Activated CD4-positive, CD25-positive, alpha-beta regulatory T cell (primary cell): Measurements from ENCODE around the gene TUNAR.

Experiments used
- DNase-seq, 4 experiments: peaks; one replicate each; lab custom pipeline; 2025; lab: John Stamatoyannopoulos, UW

TUNAR gene

GRCh38 chr14:95872777-95873176 lies 3.9 kb upstream of the TUNAR start:
- no peak for DNase-seq

DNA sequence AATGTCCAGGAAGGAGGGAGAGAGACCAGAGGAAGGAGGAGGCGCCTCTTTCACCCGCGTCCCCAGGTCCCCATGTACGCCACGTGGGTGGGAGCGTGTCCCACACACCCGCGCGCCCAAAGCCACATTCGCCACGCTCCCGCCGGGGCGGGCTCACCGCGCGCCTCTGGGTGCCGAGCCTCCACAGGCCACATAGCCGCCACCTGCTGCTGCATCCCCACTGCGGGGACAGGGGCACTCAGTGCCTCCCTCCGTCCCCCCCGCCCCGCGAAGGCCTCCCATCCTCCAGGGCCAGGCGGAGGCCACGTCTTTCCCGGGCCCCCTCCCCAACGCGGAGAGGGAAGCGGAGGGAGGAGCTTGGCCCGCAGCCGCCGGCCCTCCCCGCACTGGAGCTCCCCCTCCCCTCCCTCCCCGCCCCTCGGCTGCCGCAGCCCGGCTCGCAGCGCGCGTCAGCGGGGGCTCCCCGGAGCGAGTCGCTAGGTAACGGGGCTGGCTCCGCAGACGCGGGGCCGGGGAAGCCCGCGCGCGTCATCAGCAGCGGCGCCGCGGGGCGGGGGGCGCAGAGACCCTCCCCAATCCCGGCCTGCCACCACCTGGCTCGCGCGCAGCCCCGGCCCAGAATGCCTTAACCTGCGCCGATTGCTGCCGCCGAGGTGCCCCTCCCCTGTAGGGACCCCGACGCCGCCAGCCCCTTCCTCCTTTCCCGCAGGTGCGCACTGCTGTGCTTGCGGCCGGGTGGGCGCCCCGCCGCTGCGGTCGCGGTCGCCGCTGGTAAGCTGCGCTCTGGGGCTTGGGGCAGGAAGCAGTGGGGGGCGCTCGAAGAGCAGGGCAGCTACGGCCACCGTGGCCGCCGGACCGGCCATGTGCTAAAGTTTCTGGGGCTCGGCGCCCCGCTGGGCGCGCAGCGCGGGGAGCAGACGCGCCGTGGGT lies 536 bp upstream of the TUNAR start:
- no peak for DNase-seq

DNA sequence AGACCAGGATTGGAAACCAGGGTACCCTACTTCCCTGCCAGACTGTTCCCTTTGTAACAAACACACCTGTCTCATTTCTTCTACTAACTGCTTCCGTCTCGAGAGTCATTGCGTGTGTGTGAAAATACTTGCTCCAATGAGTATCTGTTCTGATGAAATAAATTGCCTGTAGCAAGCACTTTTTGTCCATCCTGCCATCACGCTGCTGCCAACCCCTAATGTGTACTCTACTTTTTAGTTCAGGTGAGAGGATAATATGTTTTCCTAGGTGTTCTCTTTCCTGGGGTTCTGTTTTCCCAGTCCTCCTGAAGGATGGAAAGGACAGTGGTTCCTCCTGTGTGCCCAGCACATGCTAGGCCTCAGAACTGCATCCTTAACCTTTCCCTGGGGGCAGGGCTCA lies 1.0 kb downstream of the TUNAR start:
- no peak for DNase-seq

DNA sequence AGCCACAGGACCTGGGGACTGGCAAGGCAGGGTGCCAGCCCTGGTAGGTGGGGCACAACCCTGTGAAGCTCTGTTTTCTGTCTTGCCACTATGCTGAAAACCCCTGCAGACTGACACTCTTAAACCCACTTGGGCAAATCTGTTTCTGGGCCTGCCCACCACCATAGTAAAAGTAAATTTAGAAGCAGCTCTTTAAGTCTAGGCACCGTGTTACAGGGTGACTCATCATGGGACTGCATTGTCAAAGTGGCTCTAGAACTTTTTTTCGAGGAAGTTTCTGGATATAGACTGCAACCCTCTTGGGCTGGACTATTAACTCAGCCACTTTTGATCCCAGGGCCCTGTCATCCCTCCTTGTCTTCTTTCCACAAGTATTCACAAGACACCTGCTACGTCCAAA lies 7.7 kb downstream of the TUNAR start:
- no peak for DNase-seq

DNA sequence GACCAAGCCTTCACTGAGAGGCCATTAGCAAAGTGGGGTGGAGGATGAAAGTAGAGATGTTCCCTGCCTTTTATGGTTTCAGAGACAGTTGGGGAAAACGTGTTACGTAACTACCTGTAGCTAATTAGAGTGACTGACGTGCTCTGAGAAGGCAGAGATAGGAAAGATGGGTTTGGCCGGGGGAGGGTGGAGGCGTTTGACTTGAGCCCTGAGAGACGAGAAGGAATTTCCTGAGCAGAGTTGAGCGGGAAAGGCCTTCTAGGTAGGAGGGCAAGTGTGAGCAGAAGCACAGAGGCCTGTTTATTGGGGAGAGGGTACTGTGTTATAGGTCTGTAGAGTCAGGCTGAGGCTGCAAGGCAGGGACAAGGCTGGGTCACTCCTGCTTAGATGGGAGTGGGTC lies 8.6 kb downstream of the TUNAR start:
- no peak for DNase-seq

- DNase-seq = no peak
Observed at GRCh38 chr14:95885866-95886265, 9.2 kb downstream of the TUNAR start.

GRCh38 chr14:95886366-95887056 lies 9.9 kb downstream of the TUNAR start:
- DNase-seq = no peak

- no peak for DNase-seq
Observed at GRCh38 chr14:95887351-95887750, 10.7 kb downstream of the TUNAR start.

GRCh38 chr14:95889236-95889979 lies 12.8 kb downstream of the TUNAR start:
- DNase-seq = no peak

GRCh38 chr14:95891742-95892141 lies 15.1 kb downstream of the TUNAR start:
- no peak for DNase-seq

DNA sequence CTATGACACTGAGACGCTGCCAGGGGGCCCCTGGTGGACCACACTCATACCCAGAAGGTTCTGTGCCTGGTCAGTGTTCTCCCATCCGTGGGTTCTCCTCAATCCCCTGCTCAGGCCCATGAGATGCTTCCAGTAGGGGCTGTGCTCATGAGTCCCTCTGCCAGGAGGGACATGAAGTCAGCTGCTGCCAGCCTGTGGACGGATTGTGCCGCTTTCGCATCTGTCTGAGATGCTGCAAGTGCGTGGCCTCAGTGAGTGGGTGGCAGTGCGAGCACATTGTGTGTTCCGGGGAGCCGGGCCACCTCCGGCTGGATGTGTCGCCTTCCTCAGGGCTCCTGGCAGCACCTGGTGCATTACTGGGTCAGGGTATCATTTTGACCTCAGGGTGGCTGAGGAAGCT lies 15.5 kb downstream of the TUNAR start:
- no peak for DNase-seq

DNA sequence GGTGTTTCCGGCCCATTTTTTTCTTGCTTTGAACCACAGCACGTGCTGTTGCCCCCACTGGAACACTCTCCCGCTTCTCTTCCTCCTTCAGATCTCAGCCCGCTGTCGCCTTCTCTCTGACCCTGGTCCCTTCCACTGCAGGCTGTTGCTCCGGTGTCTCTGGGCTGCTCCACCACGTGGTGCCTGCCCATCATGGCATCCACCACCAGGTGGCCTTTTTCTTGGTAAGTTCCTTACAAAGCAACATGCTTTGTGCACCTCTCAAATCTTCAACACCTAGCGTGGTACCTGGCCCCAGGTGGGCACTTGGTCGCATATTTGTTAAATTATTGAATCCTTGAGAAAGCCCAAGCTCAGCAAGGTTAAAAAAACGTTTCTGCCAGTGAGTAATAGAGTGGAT lies 19.1 kb downstream of the TUNAR start:
- no peak for DNase-seq

DNA sequence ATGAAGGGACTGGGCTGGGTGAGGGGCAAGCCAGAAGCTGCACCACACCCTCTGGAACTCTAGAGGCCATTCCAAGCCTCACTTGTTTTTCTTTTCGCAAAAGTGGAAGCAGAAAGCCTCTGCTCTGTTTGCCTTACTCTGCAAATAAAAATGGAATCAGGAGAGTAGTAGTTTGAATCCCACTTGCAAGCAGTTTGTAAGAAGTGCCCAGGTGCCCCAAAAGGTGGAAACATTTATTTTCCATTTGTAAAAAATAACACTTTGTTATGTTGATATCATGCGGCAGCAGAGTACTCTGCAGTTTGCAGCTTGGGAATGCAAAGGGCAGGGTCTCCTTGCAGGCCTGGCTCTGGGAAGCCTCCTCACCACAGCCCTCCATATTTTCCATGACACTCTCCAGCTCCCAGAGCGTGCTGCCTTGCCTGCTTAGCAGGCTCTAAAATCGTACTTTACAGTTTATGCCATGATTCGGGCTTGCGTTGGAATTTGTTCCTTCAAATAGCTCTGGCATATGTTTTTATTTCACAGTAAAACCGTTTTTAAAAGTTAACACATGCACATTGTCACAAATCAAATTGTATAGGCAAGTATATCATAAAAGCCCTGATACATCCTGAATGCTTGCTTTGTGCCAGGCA lies 20.0 kb downstream of the TUNAR start:
- no peak for DNase-seq

GRCh38 chr14:95897280-95897679 lies 20.6 kb downstream of the TUNAR start:
- DNase-seq = no peak

DNA sequence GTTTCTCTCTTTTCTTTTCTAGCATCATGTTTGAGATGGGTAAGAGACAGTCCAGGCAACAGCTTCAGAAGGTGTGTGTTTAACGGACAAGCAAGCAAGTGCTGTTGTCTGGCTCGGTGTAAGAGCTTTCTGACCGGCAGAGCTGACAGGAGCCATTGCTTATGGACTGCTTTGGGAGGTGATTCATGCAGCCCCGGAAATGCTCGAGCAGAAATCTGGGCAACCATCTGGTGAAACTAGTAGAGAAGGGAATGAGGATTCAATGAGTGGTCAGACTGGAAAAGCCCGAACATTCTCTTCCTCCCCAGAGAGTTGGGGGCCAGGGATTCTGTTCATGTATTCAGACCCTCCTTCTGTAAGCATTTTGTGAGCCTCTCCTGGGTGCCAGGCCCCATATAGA lies 24.4 kb downstream of the TUNAR start:
- DNase-seq = no peak

DNA sequence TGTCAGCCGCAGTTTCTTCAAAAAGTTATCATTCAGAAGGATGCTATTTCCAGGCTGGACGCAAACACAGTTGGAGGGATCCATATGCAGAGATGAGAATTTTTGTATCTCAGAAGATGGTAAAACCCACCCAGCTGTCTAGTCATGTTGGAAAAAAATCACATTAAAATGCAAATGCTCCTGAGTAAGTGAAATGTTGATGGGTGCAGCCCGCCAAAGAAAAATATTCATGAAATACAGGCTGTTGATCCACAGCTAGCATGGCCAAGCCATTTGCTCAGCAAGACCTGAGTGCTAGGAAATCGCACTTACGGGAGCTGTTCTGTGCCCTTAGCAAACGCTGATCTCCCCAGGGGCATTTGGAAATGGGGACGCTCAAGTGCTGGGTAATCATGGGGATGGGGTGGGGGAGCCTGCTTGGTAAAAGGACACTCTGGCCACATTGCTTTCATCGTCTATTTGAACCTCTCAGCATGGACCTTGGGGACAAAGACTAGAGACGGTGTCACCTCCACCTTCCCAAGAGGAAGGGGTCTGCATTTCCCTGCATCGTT lies 25.7 kb downstream of the TUNAR start:
- DNase-seq = no peak

DNA sequence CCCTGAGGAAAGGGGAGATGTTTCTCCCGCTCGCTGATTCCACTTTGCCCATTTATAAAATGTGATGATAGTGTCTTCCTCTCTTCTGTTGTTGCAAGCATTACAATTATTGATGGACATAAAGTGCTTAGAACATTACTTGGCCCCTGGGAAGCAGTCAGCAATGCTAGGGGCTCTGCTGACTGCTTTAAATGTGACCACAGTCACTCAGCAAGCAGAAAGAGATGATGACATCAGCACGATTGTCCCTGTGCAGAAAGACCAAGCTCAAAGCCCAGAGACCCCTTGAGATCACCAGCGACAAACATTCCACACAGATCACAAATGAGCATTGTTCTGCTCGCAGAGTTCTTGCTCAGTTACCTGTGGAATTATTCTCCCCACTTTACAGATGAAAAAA lies 26.5 kb downstream of the TUNAR start:
- DNase-seq = no peak

- no peak for DNase-seq
Observed at GRCh38 chr14:95903616-95904107, 27.0 kb downstream of the TUNAR start.

DNA sequence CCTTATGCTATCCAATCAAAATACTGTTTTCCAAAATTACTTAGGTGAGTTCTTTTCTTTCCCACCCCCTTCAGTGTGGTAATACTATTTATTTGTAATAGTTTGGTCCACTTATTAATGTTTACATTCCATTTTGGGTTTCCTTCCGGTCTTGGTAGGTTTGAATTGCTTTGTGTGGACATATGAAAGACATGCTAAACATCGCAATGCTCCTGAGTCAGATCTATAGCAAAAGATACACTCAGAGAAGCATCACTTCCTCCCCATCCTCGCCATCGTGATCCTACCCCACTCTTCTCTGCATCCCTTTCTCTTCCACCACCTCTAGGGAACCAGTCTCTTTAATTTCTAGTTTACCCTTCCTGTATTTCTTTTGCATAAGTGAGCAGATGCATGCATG lies 30.0 kb downstream of the TUNAR start:
- DNase-seq = no peak

DNA sequence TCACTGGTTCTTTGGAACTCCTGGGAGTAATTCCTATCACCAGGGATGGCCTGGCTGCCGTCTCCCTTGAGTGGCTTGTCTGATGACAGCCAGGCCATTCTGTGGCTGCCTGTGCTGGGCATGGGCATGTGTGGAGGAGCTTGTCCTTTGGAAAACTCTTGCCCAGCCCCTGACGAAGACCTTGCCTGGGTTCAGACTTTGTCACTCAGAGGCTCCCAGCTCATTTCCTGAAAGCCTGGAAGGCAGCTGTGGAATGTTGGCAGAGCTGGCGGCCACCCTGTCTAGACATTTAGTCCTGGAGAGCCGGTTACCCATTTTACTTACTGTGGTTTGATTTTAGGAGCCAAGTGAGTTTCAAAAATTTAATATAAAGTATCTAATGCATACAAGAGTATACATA lies 34.0 kb downstream of the TUNAR start:
- no peak for DNase-seq

DNA sequence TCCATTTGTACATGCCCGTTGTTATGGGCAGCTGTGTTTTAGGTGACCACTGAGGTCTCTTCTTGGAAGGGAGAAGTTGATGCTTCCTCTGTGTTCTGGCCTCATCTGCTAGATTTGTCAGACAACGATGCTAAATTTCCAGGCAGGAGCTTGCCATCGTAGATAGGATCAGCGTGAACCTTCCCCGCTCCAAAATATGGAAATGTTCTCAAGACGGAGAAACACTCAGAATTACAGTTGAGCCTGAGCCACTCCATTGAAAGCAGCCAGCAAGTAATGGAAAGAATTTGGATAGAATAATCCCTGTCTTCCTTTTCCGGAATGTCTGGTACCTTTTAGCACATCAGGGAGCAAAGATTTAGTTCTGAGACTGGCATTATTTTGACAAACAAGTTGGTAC lies 34.8 kb downstream of the TUNAR start:
- no peak for DNase-seq

DNA sequence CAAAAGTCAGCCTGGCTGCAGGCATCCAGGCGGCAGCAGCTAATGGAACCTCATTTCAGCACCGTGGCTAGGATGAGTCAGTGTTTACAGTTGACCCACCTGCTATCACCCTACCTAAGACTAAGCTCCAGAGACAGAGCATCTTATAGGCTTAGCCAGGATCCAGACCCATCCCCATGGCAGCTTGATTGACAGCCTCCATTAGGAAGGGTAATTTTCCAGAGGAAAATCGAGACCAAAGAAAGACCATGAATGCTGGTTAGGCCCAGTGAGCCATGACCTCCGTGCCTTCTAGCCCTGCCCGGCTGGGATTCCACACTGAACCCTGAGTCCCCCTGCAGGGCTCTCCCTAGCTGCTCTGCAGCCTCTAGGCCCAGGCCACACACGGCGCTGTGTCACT lies 38.7 kb downstream of the TUNAR start:
- no peak for DNase-seq
